OCI-LY7 (cell line): ENCODE measurements around the gene ACTL7B. TPM values are rescaled to one million over a fixed set of nuclear protein-coding genes. Genes with fewer than 3 reads are reported as not detected.

Experiments
- BruUV-seq: library from RNA; stranded (reverse); fragments of 400-500 nt; replicated peaks from 2 replicates; lab custom pipeline; 2021; lab: Mats Ljungman, UMichigan
- CTCF ChIA-PET: fragments of 300-600 bp; sonication (Branson Sonifier 250); formaldehyde crosslinking; loops from one replicate; lab custom pipeline; 2022; ENCODE audit warnings: antibody characterized with exemption; ENCODE audit not compliant: unreplicated experiment; lab: Charles Lee
- POLR2A ChIA-PET: fragments of 300-600 bp; sonication (Branson Sonifier 250); formaldehyde crosslinking; loops from one replicate; lab custom pipeline; 2022; ENCODE audit warnings: antibody characterized with exemption; lab: Charles Lee
- DNase-seq: peaks from one replicate; pipeline ENCODE4 v3.0.0-alpha.2; 2015; ENCODE audit warnings: low spot score
- H2AFZ ChIP-seq: fragments of 200-600 bp; sonication (generic), shearing (Covaris generic); 2 replicates; pipeline ENCODE4 v1.6.1; 2014; ENCODE audit warnings: mild to moderate bottlenecking, antibody characterized with exemption, low read length, moderate library complexity
- H3K27ac ChIP-seq: fragments of 200-600 bp; sonication (generic); 2 replicates; pipeline ENCODE4 v1.5.1; 2014; ENCODE audit warnings: mixed run types, low read depth, mild to moderate bottlenecking, moderate library complexity, low read length, inconsistent platforms; ENCODE audit not compliant: poor library complexity, severe bottlenecking
- H3K36me3 ChIP-seq: fragments of 200-600 bp; sonication (generic); 2 replicates; pipeline ENCODE4 v1.6.1; 2014; ENCODE audit warnings: mild to moderate bottlenecking, antibody characterized with exemption, low read length, moderate library complexity, mixed read lengths; ENCODE audit not compliant: insufficient read depth
- H3K4me1 ChIP-seq: fragments of 200-600 bp; sonication (generic); 2 replicates; pipeline ENCODE4 v1.5.1; 2014; ENCODE audit warnings: mild to moderate bottlenecking, low read length; ENCODE audit not compliant: insufficient read depth, poor library complexity, severe bottlenecking
- H3K4me2 ChIP-seq: fragments of 200-600 bp; sonication (generic); 2 replicates; pipeline ENCODE4 v1.6.1; 2014; ENCODE audit warnings: mild to moderate bottlenecking, low read length
- H3K4me3 ChIP-seq: fragments of 200-600 bp; sonication (generic); 2 replicates; pipeline ENCODE4 v1.5.1; 2014; ENCODE audit warnings: mild to moderate bottlenecking, low read depth, low read length; ENCODE audit not compliant: poor library complexity, severe bottlenecking
- H3K79me2 ChIP-seq: fragments of 200-600 bp; sonication (generic); 2 replicates; pipeline ENCODE4 v1.6.1; 2016; ENCODE audit warnings: low read depth, mild to moderate bottlenecking, low read length, moderate library complexity, mixed read lengths; ENCODE audit not compliant: insufficient read depth
- H3K9me2 ChIP-seq: fragments of 200-600 bp; sonication (generic); 2 replicates; pipeline ENCODE4 v1.6.1; 2016; ENCODE audit warnings: mild to moderate bottlenecking, low read length, mixed read lengths; ENCODE audit not compliant: insufficient read depth
- H3K9me3 ChIP-seq: fragments of 200-600 bp; sonication (generic); 2 replicates; pipeline ENCODE4 v1.6.1; 2014; ENCODE audit warnings: mild to moderate bottlenecking, mixed run types, low read length, mixed read lengths
- H4K20me1 ChIP-seq: fragments of 200-600 bp; sonication (generic); 2 replicates; pipeline ENCODE4 v1.6.1; 2014; ENCODE audit warnings: mild to moderate bottlenecking, antibody characterized with exemption, low read length, moderate library complexity, mixed read lengths; ENCODE audit not compliant: insufficient read depth
- EZH2phosphoT487 ChIP-seq: fragments of 200-600 bp; sonication (generic); IDR thresholded peaks from 2 replicates; pipeline ENCODE4 v1.6.1; 2018; ENCODE audit warnings: low read depth, borderline replicate concordance, mild to moderate bottlenecking, mixed run types, antibody characterized with exemption, low read length, moderate library complexity, mixed read lengths
- intact Hi-C: fragments of 100-400 bp; cut with micrococcal nuclease; formaldehyde crosslinking; loops from one replicate; pipeline ENCODE4 v1.10.0; 2022; ENCODE audit not compliant: unreplicated experiment
- total RNA-seq, 2 experiments: library from RNA; depleted of rRNA in 1 of 2; stranded (reverse); fragments of >200 nt in 1 of 2; shearing (Covaris generic) in 1 of 2; gene quantifications; 2 replicates each; pipeline ENCODE4 v1.2.3, GENCODE V29; 2014 to 2022
- TF ChIP-seq, protein P1 (sequence below): fragments of 200-600 bp; sonication (generic); conservative IDR thresholded peaks from 2 replicates; pipeline ENCODE4 v1.5.1; 2014; ENCODE audit warnings: mild to moderate bottlenecking, antibody characterized with exemption, low read length, moderate library complexity, mixed read lengths

Gene ACTL7B
- total RNA-seq, 2 experiments from 2014 or later = not detected

DNA sequence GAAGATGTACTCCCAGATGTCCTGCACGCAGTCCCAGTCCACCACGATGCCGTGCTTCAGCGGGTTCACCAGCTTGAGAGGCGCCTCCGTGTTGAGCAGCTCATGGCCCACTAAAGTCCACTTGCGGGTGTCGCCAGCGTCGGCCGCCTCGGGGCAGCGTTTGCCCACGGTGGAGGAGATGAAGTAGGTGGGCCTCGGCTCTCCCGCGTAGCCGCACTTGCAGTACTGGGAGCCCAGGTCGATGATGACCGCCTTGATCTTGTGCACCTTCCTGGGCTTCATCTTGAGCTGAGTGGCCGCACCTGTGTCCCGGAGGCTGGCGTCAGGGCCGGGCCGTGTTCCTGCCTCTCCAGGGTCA lies 278 bp downstream of the ACTL7B start:
- H4K20me1 ChIP-seq = no peaks in the 10 kb centered on the region
- no peak overlapping the region for H2AFZ ChIP-seq
- no peak for DNase-seq
- H3K4me2 ChIP-seq = no peak overlapping the region
- TF ChIP-seq, protein P1, sequence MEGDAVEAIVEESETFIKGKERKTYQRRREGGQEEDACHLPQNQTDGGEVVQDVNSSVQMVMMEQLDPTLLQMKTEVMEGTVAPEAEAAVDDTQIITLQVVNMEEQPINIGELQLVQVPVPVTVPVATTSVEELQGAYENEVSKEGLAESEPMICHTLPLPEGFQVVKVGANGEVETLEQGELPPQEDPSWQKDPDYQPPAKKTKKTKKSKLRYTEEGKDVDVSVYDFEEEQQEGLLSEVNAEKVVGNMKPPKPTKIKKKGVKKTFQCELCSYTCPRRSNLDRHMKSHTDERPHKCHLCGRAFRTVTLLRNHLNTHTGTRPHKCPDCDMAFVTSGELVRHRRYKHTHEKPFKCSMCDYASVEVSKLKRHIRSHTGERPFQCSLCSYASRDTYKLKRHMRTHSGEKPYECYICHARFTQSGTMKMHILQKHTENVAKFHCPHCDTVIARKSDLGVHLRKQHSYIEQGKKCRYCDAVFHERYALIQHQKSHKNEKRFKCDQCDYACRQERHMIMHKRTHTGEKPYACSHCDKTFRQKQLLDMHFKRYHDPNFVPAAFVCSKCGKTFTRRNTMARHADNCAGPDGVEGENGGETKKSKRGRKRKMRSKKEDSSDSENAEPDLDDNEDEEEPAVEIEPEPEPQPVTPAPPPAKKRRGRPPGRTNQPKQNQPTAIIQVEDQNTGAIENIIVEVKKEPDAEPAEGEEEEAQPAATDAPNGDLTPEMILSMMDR = no peak
- TF ChIP-seq EZH2phosphoT487 = no peak
- H3K79me2 ChIP-seq = no peaks in the 10 kb centered on the region
- BruUV-seq = no TSS peak
- ChIA-PET CTCF (no interaction called here), POLR2A (interaction anchor here (1.5 kb wide), 1 partner anchor 28 kb away, joined by 3 read pairs; no protein-coding TSS in a partner anchor)
- H3K9me2 ChIP-seq = no peaks in the 10 kb centered on the region
- intact Hi-C loops = no loop called here
- no peak overlapping the region for H3K27ac ChIP-seq
- no peaks in the 10 kb centered on the region for H3K9me3 ChIP-seq
- H3K4me1 ChIP-seq = no peaks in the 10 kb centered on the region
- no peaks in the 10 kb centered on the region for H3K36me3 ChIP-seq
- H3K4me3 ChIP-seq = no peak overlapping the region

DNA sequence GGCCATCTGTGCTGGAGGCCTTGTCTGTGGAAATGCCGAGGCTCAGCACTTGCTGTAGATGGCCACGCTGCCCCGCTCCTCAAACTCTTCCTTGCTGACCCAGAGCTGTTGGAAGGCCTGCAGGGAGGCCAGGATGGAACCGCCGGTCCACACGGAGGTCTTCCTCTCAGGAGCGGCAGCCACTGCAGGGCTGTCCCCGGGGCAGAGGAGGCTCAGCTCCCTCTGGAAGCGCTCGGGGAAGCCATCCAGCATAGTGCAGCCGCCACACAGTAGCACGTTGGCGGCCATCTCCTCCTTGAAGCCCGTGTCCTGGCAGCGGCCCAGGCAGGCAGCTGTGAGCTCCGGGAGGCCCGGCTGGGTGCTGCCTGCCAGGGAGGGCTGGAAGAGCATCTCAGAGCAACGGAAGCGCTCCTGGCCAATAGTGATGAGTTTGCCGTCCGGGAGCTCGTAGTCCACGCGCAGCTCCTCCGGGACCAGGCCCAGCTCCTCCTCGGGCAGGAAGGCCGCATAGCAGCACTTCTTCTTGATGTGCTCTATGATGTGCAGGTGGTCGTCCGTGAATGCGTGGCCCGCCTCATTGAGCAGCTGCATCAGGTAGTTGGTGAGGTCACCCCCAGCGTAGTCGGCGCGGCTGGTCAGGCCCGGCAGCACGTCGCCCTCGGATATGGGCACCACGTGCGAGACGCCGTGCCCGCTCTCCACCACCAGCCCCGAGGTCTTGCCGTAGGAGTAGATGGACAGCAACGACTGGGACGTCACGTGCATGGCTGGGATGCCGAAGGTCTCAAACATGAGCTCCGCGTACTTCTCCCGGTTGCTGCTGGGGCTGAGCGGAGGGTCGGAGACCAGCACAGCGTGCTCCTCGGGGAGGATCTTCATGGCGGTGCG lies 901 bp downstream of the ACTL7B start:
- Histone ChIP-seq H3K9me2 (no peaks in the 10 kb centered on the region), H3K4me1 (no peaks in the 10 kb centered on the region), H3K36me3 (no peaks in the 10 kb centered on the region), H4K20me1 (no peaks in the 10 kb centered on the region), H3K79me2 (no peaks in the 10 kb centered on the region), H2AFZ (no peak overlapping the region), H3K27ac (no peak overlapping the region), H3K4me2 (no peak overlapping the region), H3K4me3 (no peak overlapping the region), H3K9me3 (no peaks in the 10 kb centered on the region)
- no peak for TF ChIP-seq EZH2phosphoT487
- TF ChIP-seq, protein P1 = no peak
- ChIA-PET POLR2A (interaction anchor here (0.6 to 1.5 kb wide), 2 partner anchors 28 to 228 kb away, joined by 3 read pairs; no protein-coding TSS in a partner anchor), CTCF (no interaction called here)
- BruUV-seq = no TSS peak
- intact Hi-C loops = no loop called here
- no peak for DNase-seq

DNA sequence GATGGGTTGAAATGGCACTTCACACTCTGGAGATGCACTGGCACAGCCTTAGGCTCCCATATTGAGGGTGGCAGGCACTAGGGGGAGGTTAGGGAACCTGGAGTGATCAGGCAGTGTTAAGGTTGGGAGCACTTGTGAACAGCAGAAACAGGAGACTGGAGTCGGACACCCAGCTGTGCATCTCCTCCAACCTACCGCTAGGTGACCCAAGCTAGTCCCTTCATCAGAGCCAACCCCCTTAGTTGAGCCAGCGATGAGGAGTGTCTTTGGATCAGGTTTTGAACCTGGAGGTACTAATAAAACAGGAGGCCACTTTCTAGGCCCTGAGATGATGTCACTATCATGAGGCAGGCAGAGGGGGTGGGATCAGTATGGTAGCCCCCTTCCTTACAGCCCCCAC lies 1.7 kb downstream of the ACTL7B start:
- TF ChIP-seq, protein P1 = peak; percentile 39
- no peak for TF ChIP-seq EZH2phosphoT487
- intact Hi-C loops = no loop called here
- BruUV-seq = no TSS peak
- Histone ChIP-seq H3K27ac (no peak overlapping the region), H3K9me3 (no peaks in the 10 kb centered on the region), H3K4me1 (no peaks in the 10 kb centered on the region), H3K36me3 (no peaks in the 10 kb centered on the region), H3K9me2 (no peaks in the 10 kb centered on the region), H3K4me3 (no peak overlapping the region), H2AFZ (no peak overlapping the region), H3K79me2 (no peaks in the 10 kb centered on the region), H3K4me2 (no peak overlapping the region), H4K20me1 (no peaks in the 10 kb centered on the region)
- ChIA-PET CTCF (no interaction called here), POLR2A (interaction anchor here (0.6 kb wide), 1 partner anchor 227 kb away, joined by 3 read pairs; no protein-coding TSS in a partner anchor)
- no peak for DNase-seq
